NOMO-1 treated with dmso at 0.1 percent for 144 hours (cell line): ENCODE data around the gene LCE5A.
"Not testable (repeated sequence)": the region's sequence is repeated elsewhere in the genome, so short reads cannot be mapped to it uniquely, and the experiment has no call there.

Source experiments
- DNase-seq: peaks from one replicate; lab custom pipeline; 2025; ENCODE audit not compliant: unreplicated experiment; lab: John Stamatoyannopoulos, UW

LCE5A gene

GRCh38 chr1:152515434-152515783 lies 4.8 kb downstream of the LCE5A start:
- DNase-seq, result no peak

DNA sequence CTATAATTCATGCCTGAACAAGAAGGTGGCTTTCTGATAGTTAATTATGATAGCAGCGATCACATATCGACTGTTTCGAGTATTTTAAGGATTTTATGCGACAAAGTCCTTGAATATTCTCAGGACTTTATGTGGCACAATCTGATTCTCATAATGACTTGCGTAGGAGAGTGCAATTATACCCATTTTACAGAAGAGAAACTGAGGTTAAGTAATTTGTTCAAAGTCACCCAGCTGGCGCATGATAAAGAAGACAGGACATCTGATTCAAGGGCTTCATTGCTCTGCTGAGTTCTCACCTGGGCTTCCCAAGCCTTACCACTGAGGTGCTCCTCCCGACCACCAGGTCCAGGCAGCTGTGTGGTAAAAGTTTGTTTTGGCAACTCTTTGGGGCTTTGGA lies 5.5 kb downstream of the LCE5A start:
- no peak for DNase-seq

DNA sequence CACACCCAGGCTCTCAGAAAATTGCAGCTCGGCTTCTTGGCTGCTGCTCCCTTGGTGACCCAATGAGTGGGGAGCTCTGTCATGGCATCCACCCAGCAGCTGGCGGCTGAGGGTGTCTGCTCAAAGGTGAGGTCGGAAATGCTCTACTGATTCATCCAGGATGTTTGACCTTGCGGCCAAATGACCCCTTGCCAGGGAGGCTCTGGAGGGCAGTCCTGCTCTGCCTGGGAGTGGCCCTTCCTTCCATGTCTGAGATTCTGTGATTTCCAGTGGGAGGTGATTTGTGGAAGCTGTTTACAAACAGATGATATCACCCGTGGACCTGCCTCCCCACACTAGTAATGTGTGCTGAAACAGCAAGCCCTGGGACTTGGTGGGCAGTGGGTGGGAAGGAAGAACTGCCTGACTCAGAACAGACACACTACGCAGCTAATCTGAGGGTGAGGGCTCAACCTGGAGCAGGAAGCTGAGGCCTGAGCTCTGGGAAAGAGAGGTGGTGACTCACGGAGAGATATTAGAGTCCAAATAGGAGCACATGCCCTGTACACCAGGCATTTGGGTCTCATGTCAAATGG lies 6.7 kb downstream of the LCE5A start:
- no peak for DNase-seq

DNA sequence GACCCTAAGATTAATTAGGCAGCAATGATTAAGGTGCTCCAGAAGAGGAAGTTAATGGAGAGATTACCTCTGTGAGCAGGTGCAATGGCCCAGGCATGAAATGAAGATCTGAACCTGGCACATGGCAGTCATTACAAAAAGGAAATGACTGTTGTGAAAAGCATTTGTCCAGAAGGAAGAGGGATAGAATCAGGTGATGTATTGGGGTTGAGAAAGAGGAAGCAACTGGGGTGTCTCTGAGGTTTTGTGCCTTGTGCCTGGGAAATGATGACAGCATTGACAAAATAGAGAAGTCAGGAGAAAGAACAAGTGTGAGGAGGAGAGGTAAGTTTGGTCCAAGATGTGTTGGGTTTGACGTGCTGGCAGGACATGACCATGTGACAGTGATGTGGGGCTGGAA lies 9.2 kb downstream of the LCE5A start:
- DNase-seq, result peak; percentile 62

DNA sequence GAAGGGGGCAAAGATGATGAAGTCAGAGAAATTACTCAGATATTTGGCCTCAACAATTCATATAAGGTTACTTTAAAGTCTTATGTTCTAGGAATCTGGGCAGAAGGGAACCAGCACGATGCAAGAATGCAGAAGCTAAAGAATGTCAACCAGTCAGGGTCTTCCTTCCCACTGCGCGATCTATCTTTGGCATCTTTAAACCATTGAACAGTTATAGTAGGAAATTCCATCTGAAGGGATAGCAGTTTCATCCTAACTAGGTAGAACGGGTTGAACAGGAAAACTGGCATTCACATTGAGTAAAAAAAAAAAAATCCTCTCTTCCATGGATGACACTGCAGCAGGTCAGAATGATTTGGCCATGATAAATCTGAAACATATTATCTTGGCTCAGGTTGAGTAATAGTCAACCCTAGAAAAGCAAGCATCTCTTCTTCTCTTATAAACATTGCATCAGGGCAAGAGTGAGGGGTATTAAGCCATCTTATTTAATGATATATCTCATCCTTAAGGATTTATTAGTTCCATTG lies 10.0 kb downstream of the LCE5A start:
- no peak for DNase-seq

GRCh38 chr1:152525080-152525641 lies 14.6 kb downstream of the LCE5A start:
- DNase-seq, result no peak

DNA sequence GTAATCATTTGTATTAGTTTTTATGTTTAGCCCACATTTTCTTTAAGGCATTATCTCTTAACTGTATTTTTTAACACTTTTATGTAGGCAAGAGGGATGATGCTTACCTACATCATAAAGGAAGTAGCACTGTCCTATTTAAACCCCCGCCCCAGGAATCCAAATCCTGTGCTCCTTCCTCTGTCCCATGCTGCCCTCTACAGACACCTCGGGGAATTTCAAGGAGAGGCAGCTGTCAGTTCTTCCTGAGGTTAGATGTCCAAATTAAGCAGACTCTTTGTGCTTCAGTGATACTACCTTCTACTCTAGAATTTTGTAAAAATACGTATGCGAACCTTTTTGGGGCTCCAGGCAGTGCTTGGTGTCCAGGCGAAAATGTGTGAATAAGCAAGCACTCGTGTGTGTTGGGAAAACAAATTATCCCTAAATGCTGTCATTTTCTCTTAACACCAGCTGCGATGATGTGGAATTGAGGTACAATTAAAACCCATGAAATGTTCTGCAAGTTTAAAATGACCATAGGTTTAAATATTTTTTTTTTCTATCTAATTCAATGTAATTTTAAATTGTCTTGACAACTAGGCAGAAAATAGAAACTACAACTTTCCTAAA lies 22.8 kb downstream of the LCE5A start:
- no peak for DNase-seq

GRCh38 chr1:152535774-152536173 lies 25.2 kb downstream of the LCE5A start:
- DNase-seq, result no peak

DNA sequence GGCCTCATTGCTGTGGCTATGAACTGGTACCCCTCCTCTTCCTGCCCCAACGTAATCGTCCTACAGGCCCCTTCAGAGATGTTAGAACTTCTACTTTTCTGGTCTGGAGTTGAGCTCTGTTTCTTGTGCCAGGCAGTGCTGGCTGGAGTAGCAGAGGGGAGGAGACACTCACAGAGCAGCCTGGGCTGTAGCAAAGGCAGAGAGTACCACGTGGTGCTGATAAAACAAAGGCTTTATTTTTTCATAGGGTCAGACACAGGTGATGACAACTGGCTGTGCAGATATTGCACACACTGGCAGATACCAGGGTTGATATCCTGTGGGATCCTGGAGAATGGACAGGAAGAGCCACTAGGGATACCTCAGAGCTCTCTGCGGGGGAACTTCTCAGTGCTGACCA lies 26.9 kb downstream of the LCE5A start:
- no peak for DNase-seq

- no peak for DNase-seq
These were observed 29.3 kb downstream of the LCE5A start for GRCh38 chr1:152539901-152540300.

GRCh38 chr1:152543820-152544219 lies 33.2 kb downstream of the LCE5A start:
- DNase-seq, result no peak

- no peak for DNase-seq
These were observed 36.1 kb downstream of the LCE5A start for GRCh38 chr1:152546704-152547103.

GRCh38 chr1:152548358-152548757 lies 37.8 kb downstream of the LCE5A start:
- not testable (repeated sequence) for DNase-seq
